ENCODE data around the gene SNX18.

SNX18 gene

GRCh38 chr5:54544044-54544443 lies 26.5 kb downstream of the SNX18 start:
- DNase-seq = no peak

- no peak for DNase-seq
Observed at GRCh38 chr5:54545796-54546195, 28.2 kb downstream of the SNX18 start.

- no peak for DNase-seq
Observed at GRCh38 chr5:54547711-54548250, 30.2 kb downstream of the SNX18 start.

- no peak for DNase-seq
Observed at GRCh38 chr5:54548565-54548964, 31.0 kb downstream of the SNX18 start.

- DNase-seq = no peak
Observed at GRCh38 chr5:54551292-54551691, 33.7 kb downstream of the SNX18 start.

- no peak for DNase-seq
Observed at GRCh38 chr5:54551926-54552325, 34.4 kb downstream of the SNX18 start.

GRCh38 chr5:54552446-54552845 lies 34.9 kb downstream of the SNX18 start:
- DNase-seq = no peak

GRCh38 chr5:54553659-54554207 lies 36.2 kb downstream of the SNX18 start:
- DNase-seq = no peak

- DNase-seq = no peak
Observed at GRCh38 chr5:54556141-54556540, 38.6 kb downstream of the SNX18 start.

GRCh38 chr5:54558362-54558761 lies 40.8 kb downstream of the SNX18 start:
- no peak for DNase-seq

- no peak for DNase-seq
Observed at GRCh38 chr5:54561651-54562050, 44.1 kb downstream of the SNX18 start.

- no peak for DNase-seq
Observed at GRCh38 chr5:54563083-54563761, 45.7 kb downstream of the SNX18 start.

GRCh38 chr5:54567996-54568395 lies 50.4 kb downstream of the SNX18 start:
- DNase-seq = no peak

GRCh38 chr5:54570916-54571315 lies 53.4 kb downstream of the SNX18 start:
- DNase-seq = no peak

- DNase-seq = no peak
Observed at GRCh38 chr5:54571462-54571861, 53.9 kb downstream of the SNX18 start.

GRCh38 chr5:54573812-54574489 lies 56.4 kb downstream of the SNX18 start:
- DNase-seq = no peak

GRCh38 chr5:54577528-54577927 lies 60.0 kb downstream of the SNX18 start:
- DNase-seq = no peak

GRCh38 chr5:54577937-54578653 lies 60.5 kb downstream of the SNX18 start:
- no peak for DNase-seq

GRCh38 chr5:54579591-54580295 lies 62.2 kb downstream of the SNX18 start:
- no peak for DNase-seq

- no peak for DNase-seq
Observed at GRCh38 chr5:54580997-54581811, 63.6 kb downstream of the SNX18 start.

GRCh38 chr5:54581831-54582548 lies 64.4 kb downstream of the SNX18 start:
- no peak for DNase-seq
